Measurements from ENCODE around the gene MAEL. TPM values are rescaled to one million over a fixed set of nuclear protein-coding genes. Genes with fewer than 3 reads are reported as not detected.

MAEL gene
- 1.1 TPM for total RNA-seq

DNA sequence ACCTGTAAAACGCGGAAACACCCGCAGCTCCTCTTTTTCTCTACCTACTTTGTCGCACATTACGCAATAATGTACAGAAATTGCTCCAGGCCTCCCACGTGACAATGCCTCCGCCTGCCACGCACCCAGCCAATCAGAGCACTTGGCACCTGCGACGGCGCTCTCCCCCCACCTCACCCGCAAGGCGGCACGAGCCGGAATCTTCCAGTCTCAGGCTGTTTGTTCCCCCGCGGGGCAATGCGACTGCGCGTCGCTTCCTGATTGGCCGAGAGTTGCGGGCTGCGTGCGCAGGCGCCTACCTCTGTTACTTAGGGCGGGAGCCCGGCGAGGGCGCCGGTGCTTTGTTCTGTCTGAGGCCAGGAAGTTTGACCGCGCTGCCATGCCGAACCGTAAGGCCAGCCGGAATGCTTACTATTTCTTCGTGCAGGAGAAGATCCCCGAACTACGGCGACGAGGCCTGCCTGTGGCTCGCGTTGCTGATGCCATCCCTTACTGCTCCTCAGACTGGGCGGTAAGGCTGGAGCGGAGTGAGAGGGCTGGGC, at the start of gene MAEL:
Gene MAEL (plus strand): TSS at position 307 of the 542 bp plus-strand sequence. CDS start 73 bp downstream, at position 380.
- no peak for DNase-seq (ENCODE audit: low spot score)

GRCh38 chr1:166939741-166940375, 49.2 kb upstream of the MAEL start:
- DNase-seq (ENCODE audit: low spot score): no peak

GRCh38 chr1:166944186-166944967, 44.7 kb upstream of the MAEL start:
- DNase-seq (ENCODE audit: low spot score): no peak

DNA sequence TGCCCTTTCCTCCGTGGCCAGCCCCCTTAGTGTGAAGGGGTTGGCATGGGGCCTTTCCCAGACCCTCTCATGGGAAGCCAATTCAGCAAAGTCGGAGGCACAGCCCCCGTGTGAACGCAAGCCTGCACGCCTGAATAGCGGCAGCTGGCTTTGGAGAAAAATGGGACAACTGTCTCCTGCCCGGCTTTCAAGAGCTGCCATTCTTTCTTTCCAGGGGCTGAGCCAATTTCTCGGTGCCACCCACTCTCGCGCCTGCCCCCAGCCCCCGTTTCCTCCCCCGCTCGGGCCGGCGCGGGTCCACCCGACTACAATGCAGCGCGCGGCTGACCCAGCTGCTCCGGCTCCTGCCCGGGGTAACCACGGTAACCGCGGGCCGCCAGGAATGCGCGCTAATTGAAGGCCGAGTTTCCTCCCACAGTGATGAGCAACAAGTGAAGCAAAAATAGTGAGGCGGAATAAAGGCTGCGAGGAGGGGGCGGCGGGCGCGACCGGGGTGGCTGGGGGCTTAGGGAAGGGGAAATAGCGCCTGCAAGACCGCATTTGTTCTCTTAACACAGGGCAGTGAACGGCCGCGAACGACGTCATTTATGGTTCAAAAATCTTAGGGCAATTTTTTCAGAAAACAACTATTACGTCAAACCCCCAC, 41.6 kb upstream of the MAEL start:
- peak; percentile 62 for DNase-seq (ENCODE audit: low spot score)

GRCh38 chr1:166948856-166949350, 40.2 kb upstream of the MAEL start:
- DNase-seq (ENCODE audit: low spot score): no peak

GRCh38 chr1:166950156-166950555, 38.9 kb upstream of the MAEL start:
- no peak for DNase-seq (ENCODE audit: low spot score)

- no peak for DNase-seq (ENCODE audit: low spot score)
Measured at GRCh38 chr1:166951050-166951449, 38.0 kb upstream of the MAEL start.

- peak; percentile 64 for DNase-seq (ENCODE audit: low spot score)
Measured at GRCh38 chr1:166952002-166952746, 36.9 kb upstream of the MAEL start.

GRCh38 chr1:166953491-166953890, 35.6 kb upstream of the MAEL start:
- DNase-seq (ENCODE audit: low spot score): no peak

DNA sequence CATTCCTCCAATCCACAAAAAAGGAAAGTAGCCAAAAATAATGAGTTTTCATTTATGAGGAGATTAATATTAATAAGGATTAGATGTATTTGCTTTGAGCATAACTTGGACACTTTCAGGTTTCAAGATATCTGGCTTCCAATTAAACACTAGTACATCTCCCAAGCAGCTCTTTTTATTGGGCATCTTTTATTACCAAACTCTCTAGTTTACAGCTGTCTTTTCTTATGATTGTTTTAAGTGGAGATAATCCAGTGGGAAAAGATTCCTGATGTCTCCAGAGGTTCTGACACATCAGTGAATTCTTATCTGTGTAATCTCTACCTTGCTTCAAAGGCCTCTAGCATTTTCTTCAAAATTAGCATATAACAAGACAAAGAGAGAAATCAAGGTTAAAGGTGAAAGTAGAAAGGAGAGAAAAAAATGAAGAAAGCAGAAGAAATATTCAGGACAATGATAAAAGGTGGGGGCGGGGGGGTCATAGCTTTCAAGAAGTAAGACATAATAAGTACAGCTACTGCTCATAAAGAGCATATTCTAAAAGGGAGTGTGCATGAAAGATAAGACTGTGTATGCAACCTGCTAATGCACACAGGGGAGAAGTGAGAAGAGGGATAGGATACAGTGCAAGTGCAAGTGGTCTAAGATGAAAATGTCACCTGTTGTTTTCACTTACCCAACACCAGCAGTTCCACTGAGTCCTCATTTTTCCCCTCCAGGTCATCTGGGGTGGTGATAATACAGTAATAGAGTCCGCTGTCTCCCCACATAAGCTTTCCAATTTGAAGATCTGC, 32.8 kb upstream of the MAEL start:
- DNase-seq (ENCODE audit: low spot score): no peak

DNA sequence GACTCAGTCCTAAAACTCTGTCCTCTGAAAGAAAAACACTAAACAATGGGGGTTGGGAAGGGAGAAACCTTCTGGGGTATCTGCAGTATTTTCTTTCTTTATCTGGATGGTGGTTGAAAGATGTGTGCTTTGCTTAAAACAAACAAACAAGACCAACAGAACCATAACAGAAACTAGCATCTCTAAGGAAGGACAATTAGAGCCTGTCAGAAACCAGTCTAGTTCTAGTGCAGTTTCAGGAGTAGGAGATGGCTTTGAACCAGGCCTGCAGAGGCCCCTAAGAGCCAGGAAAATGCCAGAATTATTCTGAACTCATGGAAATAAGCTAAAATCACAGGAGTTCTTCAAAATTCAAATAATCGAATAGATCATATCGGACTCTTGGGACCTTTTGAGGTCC, 32.2 kb upstream of the MAEL start:
- no peak for DNase-seq (ENCODE audit: low spot score)

GRCh38 chr1:166960858-166961474, 28.1 kb upstream of the MAEL start:
- no peak for DNase-seq (ENCODE audit: low spot score)

DNA sequence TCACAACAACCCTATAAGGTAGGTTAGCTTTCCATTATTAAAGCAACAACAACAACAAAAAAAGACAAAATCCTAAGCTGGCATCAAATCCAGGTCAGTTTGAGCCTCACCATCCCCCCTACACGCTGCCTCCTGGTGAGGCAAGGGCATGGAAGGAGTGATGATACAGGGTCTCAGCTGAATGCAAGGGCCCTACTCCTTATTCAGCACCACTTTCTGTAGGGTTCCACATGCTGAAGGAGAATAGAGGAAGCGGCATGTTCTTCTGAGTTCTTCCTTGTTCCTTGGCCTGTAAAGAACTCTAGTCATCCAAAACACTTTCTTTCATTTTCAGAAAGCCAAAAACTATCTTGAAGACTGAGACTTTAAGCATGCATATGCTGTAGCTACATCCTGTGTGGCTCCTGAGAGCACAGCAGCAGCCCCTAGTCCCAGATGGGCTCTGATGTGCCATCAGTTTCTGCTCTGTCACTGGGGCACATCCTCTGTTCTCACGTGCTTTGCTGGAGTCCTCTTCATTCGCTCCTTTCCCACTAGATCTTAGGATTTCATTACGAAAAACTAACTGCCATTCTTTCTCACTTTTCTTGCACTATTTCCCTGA, 19.9 kb upstream of the MAEL start:
- DNase-seq (ENCODE audit: low spot score): no peak

GRCh38 chr1:166971252-166971651, 17.8 kb upstream of the MAEL start:
- DNase-seq (ENCODE audit: low spot score): no peak

- DNase-seq (ENCODE audit: low spot score): no peak
Measured at GRCh38 chr1:166972193-166972592, 16.9 kb upstream of the MAEL start.

- DNase-seq (ENCODE audit: low spot score): no peak
Measured at GRCh38 chr1:166972826-166973225, 16.3 kb upstream of the MAEL start.

DNA sequence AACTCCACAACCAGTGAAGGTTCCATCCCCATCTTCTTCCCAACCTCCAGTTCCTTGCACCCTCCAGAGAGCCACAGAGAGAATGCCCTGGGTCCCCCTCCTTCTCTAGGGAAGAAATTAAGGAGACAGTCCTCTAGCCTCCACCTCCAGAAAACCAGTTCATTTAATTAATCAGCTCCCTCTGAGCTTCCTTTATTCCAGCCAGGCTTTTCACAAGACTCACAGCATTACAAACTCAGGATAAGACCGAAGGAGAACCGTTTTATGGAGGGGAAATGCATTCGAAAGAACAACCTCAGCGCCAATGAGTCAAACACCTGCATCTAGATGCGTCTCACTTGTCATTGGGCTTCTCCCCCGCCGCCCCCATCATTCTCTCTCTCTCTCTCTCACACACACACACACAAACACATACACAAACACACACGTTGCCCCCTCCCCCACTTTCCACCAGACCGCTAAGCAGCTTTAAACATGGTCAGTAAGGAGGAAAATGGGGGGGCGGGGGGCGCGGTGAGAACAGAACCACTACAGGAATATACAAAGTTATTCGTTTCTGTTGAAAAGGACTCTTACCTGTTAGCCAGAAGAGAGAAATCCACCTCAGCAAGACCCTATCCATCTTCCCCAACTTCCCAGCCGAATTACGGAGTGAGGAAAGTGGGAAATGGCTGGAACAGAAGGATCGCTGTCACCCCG, 14.3 kb upstream of the MAEL start:
- no peak for DNase-seq (ENCODE audit: low spot score)

DNA sequence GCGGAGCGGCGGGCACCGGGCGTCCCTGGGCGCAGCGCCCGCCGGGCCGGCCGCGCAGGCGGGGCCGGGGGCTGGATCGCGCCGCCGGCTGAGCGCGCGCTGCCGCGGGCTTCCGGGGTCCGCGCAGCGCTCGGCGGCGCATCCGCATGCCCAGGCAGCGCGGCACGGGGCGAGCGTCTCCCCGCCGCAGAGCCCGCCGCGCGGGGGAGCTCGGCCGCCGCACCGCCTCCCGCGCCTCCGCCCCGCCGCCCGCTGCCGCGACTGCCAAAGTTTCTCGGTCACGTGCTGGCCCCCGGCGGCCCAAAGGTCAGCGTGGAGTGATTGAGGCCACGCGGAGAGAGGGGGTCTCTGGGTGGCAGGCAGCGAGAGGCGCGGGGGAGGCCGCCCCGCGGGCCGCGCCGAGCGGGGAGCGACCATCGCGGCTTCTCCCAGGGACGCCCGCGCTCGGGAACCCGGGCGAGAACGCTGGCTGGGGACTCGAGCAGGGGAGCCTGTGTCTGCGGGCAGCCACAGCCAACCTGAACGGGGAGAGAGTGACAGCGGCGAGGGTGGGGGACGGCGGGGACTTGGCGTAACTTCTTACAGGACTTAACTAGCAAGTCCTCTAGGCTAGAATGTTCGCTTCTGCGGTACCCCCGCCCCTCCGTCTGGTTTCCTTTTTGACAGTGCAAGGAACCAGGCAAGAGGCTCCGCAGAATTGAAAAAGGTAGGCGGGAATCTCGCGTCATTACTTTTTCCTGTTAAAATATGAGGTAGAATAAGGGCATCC, 13.5 kb upstream of the MAEL start, which contains the start of gene ILDR2:
Gene ILDR2 (minus strand): TSS at position 180 of the 769 bp plus-strand sequence. CDS start 272 bp downstream, outside the sequence.
- DNase-seq (ENCODE audit: low spot score): peak; percentile 56

Measured in ureter (tissue), 1 donor.